ENCODE results near the gene TCAP.

The TCAP gene

GRCh38 chr17:39658760-39659159 lies 6.4 kb upstream of the TCAP start:
- H3K4me3 ChIP-seq (ENCODE audit: low read depth, low read length) = no peak overlapping the region
- TF ChIP-seq CTCF (IDR thresholded peaks at IDR 0.05; ENCODE audit: borderline replicate concordance, insufficient read depth, low read depth, low read length) = no peak

DNA sequence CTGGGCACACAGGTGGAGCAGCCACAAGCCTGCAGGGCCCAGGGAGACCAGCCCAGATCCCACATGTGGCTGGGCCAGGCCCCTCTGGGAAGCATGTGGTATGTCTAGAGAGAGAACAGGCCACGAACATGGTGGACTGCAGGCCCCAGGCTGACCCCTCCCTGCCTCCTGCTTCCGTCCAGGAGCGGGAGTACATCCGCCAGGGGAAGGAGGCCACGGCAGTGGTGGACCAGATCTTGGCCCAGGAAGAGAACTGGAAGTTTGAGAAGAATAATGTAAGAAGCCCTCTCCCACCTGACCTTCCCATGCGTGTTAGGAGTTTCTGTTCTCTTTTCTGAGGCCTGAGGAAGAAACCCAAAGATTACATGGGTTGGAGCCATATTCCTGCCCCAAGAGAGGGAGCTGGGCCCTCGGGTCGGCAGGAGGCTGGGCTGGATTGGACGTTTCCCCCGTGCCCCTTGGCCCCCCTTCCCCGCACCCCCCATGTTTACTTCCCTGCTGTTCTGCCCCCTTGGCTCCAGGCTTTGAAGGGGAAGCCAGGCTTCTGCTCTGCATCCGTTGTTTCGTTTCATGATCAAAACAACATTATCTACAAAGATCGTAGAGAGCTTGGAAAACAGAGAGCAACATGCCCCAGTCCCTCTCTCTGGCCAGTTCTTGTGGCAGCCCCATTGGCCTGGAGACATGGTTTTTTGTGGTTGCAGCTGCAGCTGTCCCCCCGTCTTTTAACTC lies 5.7 kb upstream of the TCAP start:
- no peak overlapping the region for H3K4me3 ChIP-seq (ENCODE audit: low read depth, low read length)
- no peak for TF ChIP-seq CTCF (IDR thresholded peaks at IDR 0.05; ENCODE audit: borderline replicate concordance, insufficient read depth, low read depth, low read length)

DNA sequence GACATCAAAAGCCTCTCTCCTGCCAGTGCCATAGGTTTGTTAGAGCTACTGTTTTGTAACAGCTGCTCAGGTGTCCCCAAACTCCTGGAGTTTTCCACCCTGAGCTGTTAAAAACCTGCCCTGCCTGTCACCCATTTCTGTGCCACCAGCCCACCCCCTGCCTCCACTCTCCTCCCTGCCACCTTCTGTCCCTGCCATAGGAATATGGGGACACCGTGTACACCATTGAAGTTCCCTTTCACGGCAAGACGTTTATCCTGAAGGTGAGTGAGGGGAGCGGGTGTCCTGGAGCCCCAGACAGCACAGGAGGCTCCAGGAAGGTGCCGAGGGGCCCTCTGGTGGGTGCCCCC lies 5.2 kb upstream of the TCAP start:
- no peak overlapping the region for H3K4me3 ChIP-seq (ENCODE audit: low read depth, low read length)

DNA sequence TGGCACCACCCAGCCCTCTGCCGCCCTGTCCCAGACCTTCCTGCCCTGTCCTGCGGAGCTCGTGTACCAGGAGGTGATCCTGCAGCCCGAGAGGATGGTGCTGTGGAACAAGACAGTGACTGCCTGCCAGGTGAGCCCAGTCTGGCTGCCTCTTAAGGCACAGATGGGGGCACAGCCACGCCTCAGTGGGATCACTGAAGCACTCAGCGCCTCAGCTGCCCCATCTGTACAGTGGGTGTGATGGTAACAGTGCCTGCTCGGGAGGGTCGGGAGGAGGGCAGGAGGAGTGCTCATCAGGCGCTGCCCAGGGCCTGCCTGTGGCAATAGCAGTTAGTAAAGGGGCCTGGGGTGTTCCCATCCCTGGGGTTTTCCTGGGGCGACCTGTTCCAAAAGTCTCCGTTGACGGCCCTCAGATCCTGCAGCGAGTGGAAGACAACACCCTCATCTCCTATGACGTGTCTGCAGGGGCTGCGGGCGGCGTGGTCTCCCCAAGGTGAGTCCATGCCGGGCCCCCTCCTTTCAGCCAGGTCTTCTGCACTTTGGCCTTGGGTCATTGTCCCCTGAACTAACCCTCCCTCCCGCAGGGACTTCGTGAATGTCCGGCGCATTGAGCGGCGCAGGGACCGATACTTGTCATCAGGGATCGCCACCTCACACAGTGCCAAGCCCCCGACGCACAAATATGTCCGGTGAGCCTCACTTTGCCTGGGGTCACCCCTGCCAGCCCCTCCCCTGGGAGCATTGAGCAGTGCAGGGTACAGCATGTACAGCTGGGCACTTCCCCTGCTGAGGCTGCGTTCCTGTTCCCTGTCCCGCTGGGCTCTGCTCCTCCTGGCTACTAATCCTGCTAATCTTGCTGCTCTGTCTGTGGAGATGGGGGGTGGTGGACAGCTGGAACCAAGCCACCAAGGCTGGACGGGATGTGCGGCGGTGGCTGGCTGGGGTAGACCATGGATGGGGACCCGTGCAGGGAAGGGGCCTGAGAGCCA lies 4.5 kb upstream of the TCAP start:
- TF ChIP-seq CTCF (IDR thresholded peaks at IDR 0.05; ENCODE audit: borderline replicate concordance, insufficient read depth, low read depth, low read length) = no peak
- H3K4me3 ChIP-seq (ENCODE audit: low read depth, low read length) = no peak overlapping the region

More for the DNA sequence above, 5.2 kb upstream of the TCAP start:
- no peak for TF ChIP-seq CTCF (IDR thresholded peaks at IDR 0.05; ENCODE audit: borderline replicate concordance, insufficient read depth, low read depth, low read length)

GRCh38 chr17:39661744-39662541 lies 3.2 kb upstream of the TCAP start:
- TF ChIP-seq CTCF (IDR thresholded peaks at IDR 0.05; ENCODE audit: borderline replicate concordance, insufficient read depth, low read depth, low read length) = no peak
- H3K4me3 ChIP-seq (ENCODE audit: low read depth, low read length) = no peak overlapping the region

DNA sequence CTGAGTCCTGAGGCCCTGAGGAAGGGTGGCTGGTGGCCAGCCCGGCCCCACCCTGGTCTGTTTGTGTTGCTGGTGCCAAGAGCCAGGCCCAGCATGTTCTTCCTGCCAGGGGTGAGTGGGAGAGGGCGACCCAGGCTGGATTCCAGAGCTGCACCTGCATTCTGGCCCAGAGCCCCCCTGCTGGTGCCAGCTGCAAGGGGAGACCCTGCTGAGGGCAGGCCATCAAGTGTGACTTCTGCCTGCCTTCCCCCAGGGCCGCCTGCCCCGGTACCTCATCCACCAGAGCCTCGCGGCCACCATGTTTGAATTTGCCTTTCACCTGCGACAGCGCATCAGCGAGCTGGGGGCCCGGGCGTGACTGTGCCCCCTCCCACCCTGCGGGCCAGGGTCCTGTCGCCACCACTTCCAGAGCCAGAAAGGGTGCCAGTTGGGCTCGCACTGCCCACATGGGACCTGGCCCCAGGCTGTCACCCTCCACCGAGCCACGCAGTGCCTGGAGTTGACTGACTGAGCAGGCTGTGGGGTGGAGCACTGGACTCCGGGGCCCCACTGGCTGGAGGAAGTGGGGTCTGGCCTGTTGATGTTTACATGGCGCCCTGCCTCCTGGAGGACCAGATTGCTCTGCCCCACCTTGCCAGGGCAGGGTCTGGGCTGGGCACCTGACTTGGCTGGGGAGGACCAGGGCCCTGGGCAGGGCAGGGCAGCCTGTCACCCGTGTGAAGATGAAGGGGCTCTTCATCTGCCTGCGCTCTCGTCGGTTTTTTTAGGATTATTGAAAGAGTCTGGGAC lies 2.4 kb upstream of the TCAP start:
- H3K4me3 ChIP-seq (ENCODE audit: low read depth, low read length) = no peak overlapping the region
- TF ChIP-seq CTCF (IDR thresholded peaks at IDR 0.05; ENCODE audit: borderline replicate concordance, insufficient read depth, low read depth, low read length) = no peak
